ENCODE results near the gene SIVA1. TPM values are rescaled to one million over a fixed set of nuclear protein-coding genes. Genes with fewer than 3 reads are reported as not detected.

Gene SIVA1
- total RNA-seq, 1 donor from 2014 or later = 298 TPM

DNA sequence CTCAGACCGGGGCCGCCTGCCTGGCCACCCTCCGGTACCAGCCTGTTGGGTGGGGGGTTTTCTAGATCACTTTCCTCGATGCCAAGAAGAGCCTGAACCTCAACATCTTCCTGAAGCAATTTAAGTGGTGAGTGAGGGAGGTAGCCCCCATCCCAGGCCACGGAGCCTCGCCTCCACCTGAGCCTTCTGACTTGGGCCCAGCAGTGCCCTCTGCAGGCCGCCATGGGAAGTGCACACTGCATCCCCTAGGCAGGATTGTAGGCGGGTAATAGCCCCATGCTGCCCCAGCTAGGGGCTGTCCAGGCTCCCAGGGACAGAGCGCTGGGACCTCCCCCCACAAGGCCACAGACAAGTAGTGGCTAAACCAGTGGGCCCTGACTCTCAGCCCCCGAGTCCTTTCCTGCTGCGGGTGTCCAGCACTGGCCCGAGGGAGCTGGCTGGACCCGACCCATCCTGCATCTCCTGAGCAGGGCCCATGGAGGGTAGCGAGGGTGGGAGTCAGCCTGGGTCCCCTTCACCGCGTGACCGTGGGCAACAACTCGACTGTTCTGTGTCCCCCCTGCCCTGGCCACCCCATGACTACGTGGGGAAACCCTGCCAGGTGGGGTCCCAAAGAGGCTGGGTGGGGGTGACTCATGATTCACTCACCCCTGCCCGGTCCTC is 44.2 kb upstream of the SIVA1 start:
- no peak for DNase-seq (ENCODE audit: low read depth)
- no peak overlapping the region for H3K4me3 ChIP-seq (ENCODE audit: low read depth, low read length)
- TF ChIP-seq, protein P1, sequence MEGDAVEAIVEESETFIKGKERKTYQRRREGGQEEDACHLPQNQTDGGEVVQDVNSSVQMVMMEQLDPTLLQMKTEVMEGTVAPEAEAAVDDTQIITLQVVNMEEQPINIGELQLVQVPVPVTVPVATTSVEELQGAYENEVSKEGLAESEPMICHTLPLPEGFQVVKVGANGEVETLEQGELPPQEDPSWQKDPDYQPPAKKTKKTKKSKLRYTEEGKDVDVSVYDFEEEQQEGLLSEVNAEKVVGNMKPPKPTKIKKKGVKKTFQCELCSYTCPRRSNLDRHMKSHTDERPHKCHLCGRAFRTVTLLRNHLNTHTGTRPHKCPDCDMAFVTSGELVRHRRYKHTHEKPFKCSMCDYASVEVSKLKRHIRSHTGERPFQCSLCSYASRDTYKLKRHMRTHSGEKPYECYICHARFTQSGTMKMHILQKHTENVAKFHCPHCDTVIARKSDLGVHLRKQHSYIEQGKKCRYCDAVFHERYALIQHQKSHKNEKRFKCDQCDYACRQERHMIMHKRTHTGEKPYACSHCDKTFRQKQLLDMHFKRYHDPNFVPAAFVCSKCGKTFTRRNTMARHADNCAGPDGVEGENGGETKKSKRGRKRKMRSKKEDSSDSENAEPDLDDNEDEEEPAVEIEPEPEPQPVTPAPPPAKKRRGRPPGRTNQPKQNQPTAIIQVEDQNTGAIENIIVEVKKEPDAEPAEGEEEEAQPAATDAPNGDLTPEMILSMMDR (conservative IDR thresholded peaks at IDR 0.05; ENCODE audit: low read depth, low read length) = peak; percentile 94

DNA sequence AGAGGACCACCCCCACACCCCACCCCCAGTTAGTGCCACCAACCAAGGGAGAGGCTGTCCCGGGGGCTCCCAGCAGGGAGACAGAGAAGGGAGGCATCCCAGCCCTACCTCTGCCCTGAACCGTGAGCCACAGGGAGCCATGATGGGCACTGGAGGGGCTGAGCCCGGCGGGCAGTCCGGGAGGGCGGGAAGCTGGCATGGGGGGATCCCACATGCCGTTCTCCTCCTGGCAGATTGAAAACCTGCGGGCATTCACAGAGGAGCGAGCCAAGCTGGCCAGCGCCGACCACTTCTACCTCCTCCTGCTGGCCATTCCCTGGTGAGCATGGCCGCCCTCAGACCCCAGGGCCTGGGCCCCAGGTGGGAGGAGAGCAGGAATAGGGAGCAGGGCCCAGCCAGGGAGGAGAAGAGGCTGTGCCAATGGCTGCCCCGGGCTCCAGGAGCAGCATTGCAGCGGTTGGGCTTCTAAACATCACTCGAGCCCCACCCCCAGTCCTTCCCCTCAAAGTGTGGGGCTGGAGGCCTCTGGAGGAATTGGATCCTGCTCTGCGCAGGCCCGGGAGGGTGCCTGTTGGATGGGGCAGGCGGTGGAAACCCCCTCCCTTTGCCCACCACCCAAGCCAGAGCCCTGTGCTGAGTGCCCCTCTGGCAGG is 43.4 kb upstream of the SIVA1 start:
- TF ChIP-seq, protein P1 (conservative IDR thresholded peaks at IDR 0.05; ENCODE audit: low read depth, low read length) = no peak
- H3K4me3 ChIP-seq (ENCODE audit: low read depth, low read length) = no peak overlapping the region
- DNase-seq (ENCODE audit: low read depth) = no peak

DNA sequence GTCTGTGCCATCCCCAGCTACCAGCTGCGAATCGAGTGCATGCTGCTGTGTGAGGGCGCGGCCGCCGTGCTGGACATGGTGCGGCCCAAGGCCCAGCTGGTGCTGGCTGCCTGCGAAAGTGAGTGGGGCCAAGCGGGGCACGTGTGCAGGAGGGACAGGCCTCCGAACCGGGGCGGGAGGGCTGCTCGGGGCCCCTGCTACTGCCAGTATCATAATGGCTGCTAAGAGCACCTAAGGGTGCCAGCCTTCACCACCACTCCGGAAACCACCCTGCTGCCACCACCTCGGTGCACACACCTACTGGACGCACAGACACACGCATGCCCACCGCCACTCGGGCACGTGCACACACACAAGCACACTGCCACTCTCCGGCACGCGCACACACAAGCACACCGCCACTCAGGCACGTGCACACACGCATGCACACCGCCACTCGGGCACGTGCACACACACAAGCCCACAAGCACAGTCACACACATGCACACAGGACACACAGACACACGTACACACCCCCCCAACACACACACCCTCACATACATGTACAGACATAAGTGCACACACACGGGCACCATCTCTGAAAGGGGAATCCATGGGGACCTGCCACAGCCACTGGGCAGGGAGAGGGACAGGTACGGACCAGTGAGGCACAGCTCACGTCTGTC is 42.7 kb upstream of the SIVA1 start:
- no peak for DNase-seq (ENCODE audit: low read depth)
- TF ChIP-seq, protein P1 (conservative IDR thresholded peaks at IDR 0.05; ENCODE audit: low read depth, low read length) = no peak
- no peak overlapping the region for H3K4me3 ChIP-seq (ENCODE audit: low read depth, low read length)

DNA sequence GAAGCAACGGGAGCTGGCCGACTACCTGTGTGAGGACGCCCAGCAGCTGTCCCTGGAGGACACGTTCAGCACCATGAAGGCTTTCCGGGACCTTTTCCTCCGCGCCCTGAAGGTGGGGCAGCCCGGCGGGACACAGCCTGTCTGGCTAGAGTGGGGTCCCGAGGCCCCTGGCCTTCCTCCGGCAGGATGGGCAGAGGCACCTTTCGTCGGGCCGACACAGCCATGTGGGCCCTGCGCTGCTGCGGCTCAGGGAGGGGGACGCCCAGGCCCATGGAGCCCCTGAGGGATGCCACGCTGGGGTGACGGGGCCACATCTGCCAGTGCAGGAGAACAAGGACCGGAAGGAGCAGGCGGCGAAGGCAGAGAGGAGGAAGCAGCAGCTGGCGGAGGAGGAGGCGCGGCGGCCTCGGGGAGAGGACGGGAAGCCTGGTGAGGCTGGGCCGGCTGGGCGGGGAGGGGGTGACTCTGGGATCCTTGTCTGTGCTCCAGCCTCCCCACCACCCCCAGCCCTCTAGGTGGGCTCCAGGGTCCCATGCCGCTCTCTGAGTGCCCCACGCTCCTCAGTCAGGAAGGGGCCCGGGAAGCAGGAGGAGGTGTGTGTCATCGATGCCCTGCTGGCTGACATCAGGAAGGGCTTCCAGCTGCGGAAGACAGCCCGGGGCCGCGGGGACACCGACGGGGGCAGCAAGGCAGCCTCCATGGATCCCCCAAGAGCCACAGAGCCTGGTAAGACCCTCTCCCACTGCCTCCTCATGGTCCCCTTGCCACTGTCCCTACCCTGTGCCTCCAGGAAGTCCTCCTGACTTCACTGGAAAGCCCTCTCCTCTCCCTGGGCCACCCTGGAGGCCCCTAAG is 39.8 kb upstream of the SIVA1 start:
- no peak overlapping the region for H3K4me3 ChIP-seq (ENCODE audit: low read depth, low read length)
- DNase-seq (ENCODE audit: low read depth) = no peak
- TF ChIP-seq, protein P1 (conservative IDR thresholded peaks at IDR 0.05; ENCODE audit: low read depth, low read length) = no peak

DNA sequence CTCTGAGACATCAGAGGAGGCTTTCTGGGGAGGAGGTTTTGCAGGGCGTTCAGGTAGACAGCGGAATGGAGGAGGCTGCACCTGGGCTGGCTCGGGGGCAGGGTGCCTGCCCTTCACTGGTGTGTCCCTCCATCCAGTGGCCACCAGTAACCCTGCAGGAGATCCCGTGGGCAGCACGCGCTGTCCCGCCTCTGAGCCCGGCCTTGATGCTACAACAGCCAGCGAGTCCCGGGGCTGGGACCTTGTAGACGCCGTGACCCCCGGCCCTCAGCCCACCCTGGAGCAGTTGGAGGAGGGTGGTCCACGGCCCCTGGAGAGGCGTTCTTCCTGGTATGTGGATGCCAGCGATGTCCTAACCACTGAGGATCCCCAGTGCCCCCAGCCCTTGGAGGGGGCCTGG is 38.9 kb upstream of the SIVA1 start:
- no peak overlapping the region for H3K4me3 ChIP-seq (ENCODE audit: low read depth, low read length)
- TF ChIP-seq, protein P1 (conservative IDR thresholded peaks at IDR 0.05; ENCODE audit: low read depth, low read length) = no peak
- no peak for DNase-seq (ENCODE audit: low read depth)

DNA sequence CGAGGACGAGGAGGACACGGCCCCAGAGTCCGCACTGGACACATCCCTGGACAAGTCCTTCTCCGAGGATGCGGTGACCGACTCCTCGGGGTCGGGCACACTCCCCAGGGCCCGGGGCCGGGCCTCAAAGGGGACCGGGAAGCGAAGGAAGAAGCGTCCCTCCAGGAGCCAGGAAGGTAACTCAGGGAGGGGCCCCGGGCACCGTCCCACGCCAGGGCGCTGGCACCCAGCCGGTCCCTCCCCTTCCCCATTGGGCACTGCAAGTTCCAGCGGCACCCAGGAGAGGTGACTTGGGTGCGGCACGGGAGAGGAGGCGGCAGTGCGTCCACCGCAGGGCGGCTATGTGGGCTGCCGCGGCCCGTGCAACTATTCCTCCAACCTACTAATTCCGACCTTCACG is 38.3 kb upstream of the SIVA1 start:
- no peak for DNase-seq (ENCODE audit: low read depth)
- TF ChIP-seq, protein P1 (conservative IDR thresholded peaks at IDR 0.05; ENCODE audit: low read depth, low read length) = no peak
- H3K4me3 ChIP-seq (ENCODE audit: low read depth, low read length) = no peak overlapping the region
